HepG2 (cell line): ENCODE data around the gene PLPPR2. TPM values are rescaled to one million over a fixed set of nuclear protein-coding genes. Genes with fewer than 3 reads are reported as not detected.
A peak's percentile ranks its signal among the peaks of the same experiment; 100 is the strongest.

Experiments
- HDAC2 ChIP-seq: sonication (generic); formaldehyde crosslinking; IDR thresholded peaks from 2 replicates; pipeline ENCODE4 v1.4.0; 2020; ENCODE audit warnings: missing genetic modification reagents
- MAFF ChIP-seq: IDR thresholded peaks from 2 replicates; pipeline ENCODE4 v1.6.1; 2011; ENCODE audit warnings: low read depth, low read length, improper control_type of control experiment
- MAZ ChIP-seq, 2 experiments: sonication (generic) in 1 of 2; formaldehyde crosslinking in 1 of 2; IDR thresholded peaks; 2 replicates each; pipeline versions ENCODE4 v1.5.0 to v1.6.1; 2012 to 2020; ENCODE audit warnings: low read depth in 2 of 2, mild to moderate bottlenecking in 2 of 2, borderline replicate concordance in 1 of 2, improper control_type of control experiment in 1 of 2, low read length in 1 of 2, missing genetic modification reagents in 1 of 2, moderate library complexity in 1 of 2
- NFIC ChIP-seq: IDR thresholded peaks from 2 replicates; pipeline ENCODE4 v1.6.1; 2012; ENCODE audit warnings: mild to moderate bottlenecking, low read length, inconsistent platforms
- RAD21 ChIP-seq: fragments of 450-650 bp; formaldehyde crosslinking; IDR thresholded peaks from 2 replicates; pipeline ENCODE4 v1.5.0; 2020; ENCODE audit warnings: mild to moderate bottlenecking
- SETDB1 ChIP-seq: sonication (generic); formaldehyde crosslinking; IDR thresholded peaks from 2 replicates; pipeline ENCODE4 v1.5.1; 2020; ENCODE audit warnings: missing genetic modification reagents, mild to moderate bottlenecking, borderline replicate concordance
- SIX4 ChIP-seq: sonication (generic); formaldehyde crosslinking; IDR thresholded peaks from 2 replicates; pipeline ENCODE4 v1.4.0; 2020; ENCODE audit warnings: missing genetic modification reagents
- TCF12 ChIP-seq, 2 experiments: fragments of 450-650 bp in 1 of 2; sonication (generic) in 1 of 2; formaldehyde crosslinking in 1 of 2; IDR thresholded peaks; 2 replicates each; pipeline versions ENCODE4 v1.6.1 to v1.8.0; 2017 to 2022; ENCODE audit warnings: antibody characterized with exemption in 1 of 2, mild to moderate bottlenecking in 1 of 2, missing genetic modification reagents in 1 of 2, moderate library complexity in 1 of 2
- ZBTB38 ChIP-seq: sonication (generic); formaldehyde crosslinking; IDR thresholded peaks from 2 replicates; pipeline ENCODE4 v1.5.1; 2020; ENCODE audit warnings: mild to moderate bottlenecking, missing genetic modification reagents
- ZBTB7B ChIP-seq: sonication (generic); formaldehyde crosslinking; IDR thresholded peaks from 2 replicates; pipeline ENCODE4 v1.4.0; 2020; ENCODE audit warnings: missing genetic modification reagents
- ZFX ChIP-seq: sonication (generic); formaldehyde crosslinking; IDR thresholded peaks from 2 replicates; pipeline ENCODE4 v1.4.0; 2020; ENCODE audit warnings: mild to moderate bottlenecking, low read depth, missing genetic modification reagents, moderate library complexity
- ZNF383 ChIP-seq: sonication (generic); formaldehyde crosslinking; IDR thresholded peaks from 2 replicates; pipeline ENCODE4 v1.4.0; 2020; ENCODE audit warnings: missing genetic modification reagents, mild to moderate bottlenecking, borderline replicate concordance
- ZNF558 ChIP-seq: sonication (generic); formaldehyde crosslinking; IDR thresholded peaks from 2 replicates; pipeline ENCODE4 v1.9.0; 2022; ENCODE audit warnings: mild to moderate bottlenecking, missing genetic modification reagents, borderline replicate concordance
- ZNF850 ChIP-seq: sonication (generic); formaldehyde crosslinking; conservative IDR thresholded peaks from 2 replicates; pipeline ENCODE4 v1.9.0; 2021; ENCODE audit warnings: mild to moderate bottlenecking, missing genetic modification reagents
- ZSCAN25 ChIP-seq: sonication (generic); formaldehyde crosslinking; IDR thresholded peaks from 2 replicates; pipeline ENCODE4 v1.8.0; 2022; ENCODE audit warnings: mild to moderate bottlenecking, missing genetic modification reagents
- polyA plus RNA-seq, 8 experiments: library from polyadenylated mRNA; depleted of rRNA in 3 of 8; stranded (reverse) in 7 of 8; unstranded in 1 of 8; fragments of >200 nt; fragmentation: Illumina TruSeq in 4 of 8; extraction: Trizol in 4 of 8; gene quantifications; 2 replicates each; pipeline versions ENCODE4 v1.2.1 to v1.2.3, GENCODE V29; 2011 to 2016; ENCODE audit warnings: low read depth in 4 of 8, missing spikeins in 1 of 8, mixed read lengths in 1 of 8; ENCODE audit not compliant: insufficient read depth in 1 of 8
- total RNA-seq, 5 experiments: library from RNA; depleted of rRNA; stranded (reverse); fragments of >200 nt; fragmentation: Illumina TruSeq; extraction: Trizol; gene quantifications; 2 replicates each; pipeline ENCODE4 v1.2.3, GENCODE V29; 2016; ENCODE audit warnings: low read depth in 1 of 5
- TF ChIP-seq, protein P1 (sequence below): sonication (generic); formaldehyde crosslinking; IDR thresholded peaks from 2 replicates; pipeline ENCODE4 v1.5.1; 2020; ENCODE audit warnings: mild to moderate bottlenecking, moderate library complexity, missing genetic modification reagents
- TF ChIP-seq, protein P2 (sequence below): sonication (generic); formaldehyde crosslinking; IDR thresholded peaks from 2 replicates; pipeline ENCODE4 v1.8.0; 2022; ENCODE audit warnings: missing genetic modification reagents, mild to moderate bottlenecking, moderate library complexity, borderline replicate concordance
- TF ChIP-seq, protein P3 (sequence below): sonication (generic); formaldehyde crosslinking; IDR thresholded peaks from 2 replicates; pipeline ENCODE4 v1.4.0; 2020; ENCODE audit warnings: mild to moderate bottlenecking, missing genetic modification reagents
- TF ChIP-seq, protein P4 (sequence below): sonication (generic); formaldehyde crosslinking; IDR thresholded peaks from 2 replicates; pipeline ENCODE4 v1.9.0; 2022; ENCODE audit warnings: missing genetic modification reagents, mild to moderate bottlenecking, borderline replicate concordance
- TF ChIP-seq, protein P5 (sequence below): sonication (generic); formaldehyde crosslinking; IDR thresholded peaks from 2 replicates; pipeline ENCODE4 v1.8.1; 2023; ENCODE audit warnings: missing genetic modification reagents, mild to moderate bottlenecking, borderline replicate concordance

PLPPR2 gene
- total and polyA plus RNA-seq, 2 of the 13 experiments (the other 11 are each of a cell fraction or from before 2014, with no cell fraction given), result 1.5 to 2.1 TPM

DNA sequence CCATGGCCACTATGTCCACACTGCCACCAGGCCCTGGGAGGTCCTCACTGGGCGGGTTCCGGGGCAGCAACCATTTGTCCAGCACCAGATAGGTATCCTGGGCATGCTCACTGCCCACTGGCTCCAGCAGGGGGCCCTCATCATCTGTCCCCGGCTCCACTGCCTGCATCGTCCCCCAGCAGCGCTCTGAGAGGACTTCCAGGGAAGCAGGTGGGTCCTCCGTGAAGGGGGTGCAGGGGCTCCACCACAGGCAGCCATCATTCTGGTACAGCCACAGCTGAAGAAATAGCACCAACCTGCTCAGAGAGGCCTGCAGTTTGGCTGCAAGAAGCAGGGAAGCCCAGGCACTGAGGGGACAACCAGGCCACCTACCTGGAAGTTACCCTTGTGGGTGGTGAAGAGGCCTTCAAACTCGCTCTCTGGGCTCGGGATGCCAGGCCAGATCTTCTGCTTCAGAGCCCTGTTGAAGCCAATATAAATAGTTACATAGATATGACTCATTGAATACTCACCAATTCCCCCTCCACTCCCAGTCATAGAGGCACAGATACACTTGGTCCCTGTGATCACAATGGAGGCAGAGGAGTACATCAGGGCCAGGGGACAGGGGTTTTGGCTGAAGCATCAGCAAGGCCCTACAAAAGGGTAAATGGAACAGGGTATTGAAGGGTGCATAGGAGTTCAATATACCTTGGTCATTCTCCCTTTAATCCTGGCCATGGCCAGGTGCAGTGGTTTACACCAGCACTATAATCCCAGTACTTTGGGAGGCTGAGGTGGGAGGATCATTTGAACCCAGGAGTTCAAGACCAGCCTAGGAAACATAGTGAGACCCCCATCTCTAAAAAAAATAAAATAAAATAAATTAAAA, 23.3 kb downstream of the PLPPR2 start (continued):
- no peak for TF ChIP-seq MAZ (IDR thresholded peaks at IDR 0.05; ENCODE audit: borderline replicate concordance, low read depth, low read length)
- TF ChIP-seq MAZ (CRISPR knock-in tag; IDR thresholded peaks at IDR 0.05; ENCODE audit: low read depth), result no peak
- TF ChIP-seq ZNF558 (CRISPR knock-in tag), result no peak
- TF ChIP-seq ZNF383 (CRISPR knock-in tag), result no peak
- TF ChIP-seq, protein P1, sequence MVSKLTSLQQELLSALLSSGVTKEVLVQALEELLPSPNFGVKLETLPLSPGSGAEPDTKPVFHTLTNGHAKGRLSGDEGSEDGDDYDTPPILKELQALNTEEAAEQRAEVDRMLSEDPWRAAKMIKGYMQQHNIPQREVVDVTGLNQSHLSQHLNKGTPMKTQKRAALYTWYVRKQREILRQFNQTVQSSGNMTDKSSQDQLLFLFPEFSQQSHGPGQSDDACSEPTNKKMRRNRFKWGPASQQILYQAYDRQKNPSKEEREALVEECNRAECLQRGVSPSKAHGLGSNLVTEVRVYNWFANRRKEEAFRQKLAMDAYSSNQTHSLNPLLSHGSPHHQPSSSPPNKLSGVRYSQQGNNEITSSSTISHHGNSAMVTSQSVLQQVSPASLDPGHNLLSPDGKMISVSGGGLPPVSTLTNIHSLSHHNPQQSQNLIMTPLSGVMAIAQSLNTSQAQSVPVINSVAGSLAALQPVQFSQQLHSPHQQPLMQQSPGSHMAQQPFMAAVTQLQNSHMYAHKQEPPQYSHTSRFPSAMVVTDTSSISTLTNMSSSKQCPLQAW (CRISPR knock-in tag), result no peak
- TF ChIP-seq ZBTB38 (CRISPR knock-in tag), result no peak
- no peak for TF ChIP-seq ZNF850 (CRISPR knock-in tag)
- TF ChIP-seq NFIC, result no peak
- TF ChIP-seq, protein P2, sequence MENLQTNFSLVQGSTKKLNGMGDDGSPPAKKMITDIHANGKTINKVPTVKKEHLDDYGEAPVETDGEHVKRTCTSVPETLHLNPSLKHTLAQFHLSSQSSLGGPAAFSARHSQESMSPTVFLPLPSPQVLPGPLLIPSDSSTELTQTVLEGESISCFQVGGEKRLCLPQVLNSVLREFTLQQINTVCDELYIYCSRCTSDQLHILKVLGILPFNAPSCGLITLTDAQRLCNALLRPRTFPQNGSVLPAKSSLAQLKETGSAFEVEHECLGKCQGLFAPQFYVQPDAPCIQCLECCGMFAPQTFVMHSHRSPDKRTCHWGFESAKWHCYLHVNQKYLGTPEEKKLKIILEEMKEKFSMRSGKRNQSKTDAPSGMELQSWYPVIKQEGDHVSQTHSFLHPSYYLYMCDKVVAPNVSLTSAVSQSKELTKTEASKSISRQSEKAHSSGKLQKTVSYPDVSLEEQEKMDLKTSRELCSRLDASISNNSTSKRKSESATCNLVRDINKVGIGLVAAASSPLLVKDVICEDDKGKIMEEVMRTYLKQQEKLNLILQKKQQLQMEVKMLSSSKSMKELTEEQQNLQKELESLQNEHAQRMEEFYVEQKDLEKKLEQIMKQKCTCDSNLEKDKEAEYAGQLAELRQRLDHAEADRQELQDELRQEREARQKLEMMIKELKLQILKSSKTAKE (CRISPR knock-in tag), result no peak
- TF ChIP-seq SIX4 (CRISPR knock-in tag), result no peak
- TF ChIP-seq, protein P3, sequence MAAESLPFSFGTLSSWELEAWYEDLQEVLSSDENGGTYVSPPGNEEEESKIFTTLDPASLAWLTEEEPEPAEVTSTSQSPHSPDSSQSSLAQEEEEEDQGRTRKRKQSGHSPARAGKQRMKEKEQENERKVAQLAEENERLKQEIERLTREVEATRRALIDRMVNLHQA, result no peak
- TF ChIP-seq TCF12 (IDR thresholded peaks at IDR 0.05), result no peak
- TF ChIP-seq TCF12 (CRISPR knock-in tag; IDR thresholded peaks at IDR 0.05), result no peak
- TF ChIP-seq ZBTB7B (CRISPR knock-in tag), result peak; percentile 31; the same call in 1 of the 2 replicates
- TF ChIP-seq HDAC2 (CRISPR knock-in tag), result peak; percentile 37; the same call in 1 of the 2 replicates
- TF ChIP-seq, protein P4, sequence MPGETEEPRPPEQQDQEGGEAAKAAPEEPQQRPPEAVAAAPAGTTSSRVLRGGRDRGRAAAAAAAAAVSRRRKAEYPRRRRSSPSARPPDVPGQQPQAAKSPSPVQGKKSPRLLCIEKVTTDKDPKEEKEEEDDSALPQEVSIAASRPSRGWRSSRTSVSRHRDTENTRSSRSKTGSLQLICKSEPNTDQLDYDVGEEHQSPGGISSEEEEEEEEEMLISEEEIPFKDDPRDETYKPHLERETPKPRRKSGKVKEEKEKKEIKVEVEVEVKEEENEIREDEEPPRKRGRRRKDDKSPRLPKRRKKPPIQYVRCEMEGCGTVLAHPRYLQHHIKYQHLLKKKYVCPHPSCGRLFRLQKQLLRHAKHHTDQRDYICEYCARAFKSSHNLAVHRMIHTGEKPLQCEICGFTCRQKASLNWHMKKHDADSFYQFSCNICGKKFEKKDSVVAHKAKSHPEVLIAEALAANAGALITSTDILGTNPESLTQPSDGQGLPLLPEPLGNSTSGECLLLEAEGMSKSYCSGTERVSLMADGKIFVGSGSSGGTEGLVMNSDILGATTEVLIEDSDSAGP (CRISPR knock-in tag), result peak; percentile 12; the same call in 1 of the 2 replicates
- TF ChIP-seq ZFX, result peak; percentile 37; the same call in 1 of the 2 replicates
- TF ChIP-seq SETDB1, result no peak
- TF ChIP-seq, protein P5, sequence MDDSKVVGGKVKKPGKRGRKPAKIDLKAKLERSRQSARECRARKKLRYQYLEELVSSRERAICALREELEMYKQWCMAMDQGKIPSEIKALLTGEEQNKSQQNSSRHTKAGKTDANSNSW, result no peak
- TF ChIP-seq MAFF, result no peak
- TF ChIP-seq RAD21 (CRISPR knock-in tag), result peak; percentile 62
- TF ChIP-seq ZSCAN25, result peak; percentile 22; the same call in 1 of the 2 replicates
